OCI-LY7 (cell line): ENCODE results near the gene CSNK1D.

Experiments used
- EZH2phosphoT487 ChIP-seq: fragments of 200-600 bp; sonication (generic); IDR thresholded peaks from 2 replicates; pipeline ENCODE4 v1.6.1; 2018; ENCODE audit warnings: low read depth, borderline replicate concordance, mild to moderate bottlenecking, mixed run types, antibody characterized with exemption, low read length, moderate library complexity, mixed read lengths
- TF ChIP-seq, protein P1 (sequence below): fragments of 200-600 bp; sonication (generic); conservative IDR thresholded peaks from 2 replicates; pipeline ENCODE4 v1.5.1; 2014; ENCODE audit warnings: mild to moderate bottlenecking, antibody characterized with exemption, low read length, moderate library complexity, mixed read lengths

GRCh38 chr17:82236142-82236971 is 37.1 kb downstream of the CSNK1D start:
- TF ChIP-seq, protein P1, sequence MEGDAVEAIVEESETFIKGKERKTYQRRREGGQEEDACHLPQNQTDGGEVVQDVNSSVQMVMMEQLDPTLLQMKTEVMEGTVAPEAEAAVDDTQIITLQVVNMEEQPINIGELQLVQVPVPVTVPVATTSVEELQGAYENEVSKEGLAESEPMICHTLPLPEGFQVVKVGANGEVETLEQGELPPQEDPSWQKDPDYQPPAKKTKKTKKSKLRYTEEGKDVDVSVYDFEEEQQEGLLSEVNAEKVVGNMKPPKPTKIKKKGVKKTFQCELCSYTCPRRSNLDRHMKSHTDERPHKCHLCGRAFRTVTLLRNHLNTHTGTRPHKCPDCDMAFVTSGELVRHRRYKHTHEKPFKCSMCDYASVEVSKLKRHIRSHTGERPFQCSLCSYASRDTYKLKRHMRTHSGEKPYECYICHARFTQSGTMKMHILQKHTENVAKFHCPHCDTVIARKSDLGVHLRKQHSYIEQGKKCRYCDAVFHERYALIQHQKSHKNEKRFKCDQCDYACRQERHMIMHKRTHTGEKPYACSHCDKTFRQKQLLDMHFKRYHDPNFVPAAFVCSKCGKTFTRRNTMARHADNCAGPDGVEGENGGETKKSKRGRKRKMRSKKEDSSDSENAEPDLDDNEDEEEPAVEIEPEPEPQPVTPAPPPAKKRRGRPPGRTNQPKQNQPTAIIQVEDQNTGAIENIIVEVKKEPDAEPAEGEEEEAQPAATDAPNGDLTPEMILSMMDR, result peak; percentile 99
- no peak for TF ChIP-seq EZH2phosphoT487
